DMS53 treated with DMSO at 0.1 percent for 48 hours (cell line): ENCODE results near the gene GLTPD2.

Source experiments
- DNase-seq: peaks from one replicate; lab custom pipeline; 2025; ENCODE audit not compliant: unreplicated experiment; lab: John Stamatoyannopoulos, UW

Gene GLTPD2

DNA sequence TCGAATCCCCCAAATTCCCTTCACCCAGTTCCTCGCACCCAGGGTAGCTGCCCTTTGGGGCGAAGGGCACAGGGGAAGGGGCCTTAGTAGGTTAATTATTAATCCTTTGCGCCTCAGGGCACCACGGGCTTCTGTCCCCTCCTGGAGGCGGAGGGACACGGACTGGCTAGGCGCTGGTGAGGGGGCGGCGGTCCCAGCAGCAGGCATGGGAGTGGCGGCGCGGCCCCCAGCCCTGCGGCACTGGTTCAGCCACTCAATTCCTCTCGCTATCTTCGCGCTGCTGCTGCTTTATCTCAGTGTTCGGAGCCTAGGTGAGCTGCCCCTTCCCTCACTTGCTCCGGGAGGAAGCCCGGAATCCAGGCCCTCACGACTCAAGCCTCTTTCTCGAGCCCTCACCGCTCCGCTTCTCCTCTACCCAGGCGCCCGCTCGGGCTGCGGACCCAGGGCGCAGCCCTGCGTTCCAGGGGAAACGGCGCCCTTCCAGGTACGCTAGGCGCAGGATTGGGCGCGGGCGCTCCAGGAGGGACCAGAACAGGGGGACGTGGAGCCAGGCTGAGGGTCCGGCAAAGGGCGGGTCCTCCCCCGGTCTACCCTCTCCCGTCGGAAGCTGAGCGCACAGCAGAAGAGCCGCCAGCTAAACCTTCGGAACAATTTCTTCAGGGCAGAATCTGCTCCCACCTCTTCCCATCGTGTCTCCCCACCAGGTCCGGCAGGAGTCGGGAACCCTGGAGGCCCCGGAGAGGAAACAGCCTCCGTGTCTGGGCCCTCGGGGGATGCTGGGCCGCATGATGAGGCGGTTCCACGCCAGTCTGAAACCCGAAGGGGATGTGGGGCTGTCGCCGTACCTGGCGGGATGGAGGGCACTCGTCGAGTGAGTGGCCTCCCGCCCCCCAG is at the start of gene GLTPD2:
Gene GLTPD2 (plus strand): TSS at position 158 of the 894 bp plus-strand sequence. CDS start 48 bp downstream, at position 206.
- no peak for DNase-seq

DNA sequence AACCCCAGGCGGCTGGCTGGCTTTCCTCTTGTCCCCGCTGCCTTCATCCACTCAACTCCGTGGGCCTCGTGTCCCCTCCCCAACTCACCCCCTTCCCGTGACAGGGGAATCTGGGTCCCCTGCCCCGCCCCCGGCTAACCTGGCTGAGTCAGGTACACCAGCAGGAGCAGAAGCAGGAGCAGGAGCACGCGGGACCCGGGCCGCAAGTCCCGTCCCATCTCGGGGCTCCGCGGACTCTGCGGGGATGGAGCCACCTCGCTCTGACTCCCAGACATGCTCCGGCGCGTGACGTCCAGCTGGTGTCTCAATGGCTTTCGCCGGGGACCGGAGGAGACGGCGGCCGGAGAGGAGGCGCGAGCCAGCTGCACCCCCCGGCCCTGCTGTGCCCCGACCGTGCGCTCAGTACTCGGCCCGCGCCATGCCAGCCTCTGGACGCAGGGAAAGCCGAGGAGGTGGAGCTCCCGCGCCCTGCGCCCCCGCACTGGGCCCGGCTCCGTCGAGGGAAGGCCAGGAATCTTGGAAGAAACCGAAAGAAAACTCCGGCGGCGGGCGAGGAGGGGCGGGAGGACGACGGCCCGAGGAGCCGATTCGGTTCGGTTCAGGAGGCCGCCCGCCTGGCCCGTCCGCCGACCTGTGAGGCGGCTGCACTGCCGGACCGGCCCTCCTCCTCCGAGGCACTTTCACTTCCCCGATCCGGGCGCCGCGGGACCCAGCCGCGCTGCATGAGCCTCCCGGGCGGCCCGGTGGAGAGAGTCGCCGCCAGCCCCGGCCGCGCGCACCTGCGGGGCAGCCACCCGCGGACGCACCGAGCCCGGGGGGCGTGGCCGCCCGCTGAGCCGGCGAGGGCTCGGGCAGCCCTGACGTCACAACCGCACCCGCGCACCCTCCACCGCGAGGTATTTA is 49.4 kb upstream of the GLTPD2 start, which contains the start of the genes CXCL16 and ZMYND15:
Gene CXCL16 (minus strand): TSS at position 807 of the 903 bp plus-strand sequence. CDS start 589 bp downstream, at position 218.
Gene ZMYND15 (plus strand): TSS at position 712 of the 903 bp plus-strand sequence. CDS start 716 bp downstream, outside the sequence.
- peak; percentile 9 for DNase-seq

DNA sequence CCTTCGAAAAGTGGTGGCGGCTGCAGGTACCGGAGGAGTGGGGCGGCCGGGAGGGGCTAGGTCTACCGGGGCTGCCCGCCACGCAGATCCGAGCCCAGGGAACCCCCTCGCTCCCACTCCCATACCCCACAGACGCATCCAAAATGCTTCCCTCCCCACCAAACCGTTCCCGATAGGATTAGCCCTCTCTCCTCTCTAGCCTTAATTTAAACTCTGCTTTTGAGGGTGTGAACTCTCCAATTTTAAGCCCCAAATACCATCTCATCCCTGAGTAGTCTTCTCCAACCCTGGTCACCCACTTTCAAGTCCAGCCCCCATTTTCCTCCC is 48.8 kb upstream of the GLTPD2 start:
- no peak for DNase-seq

DNA sequence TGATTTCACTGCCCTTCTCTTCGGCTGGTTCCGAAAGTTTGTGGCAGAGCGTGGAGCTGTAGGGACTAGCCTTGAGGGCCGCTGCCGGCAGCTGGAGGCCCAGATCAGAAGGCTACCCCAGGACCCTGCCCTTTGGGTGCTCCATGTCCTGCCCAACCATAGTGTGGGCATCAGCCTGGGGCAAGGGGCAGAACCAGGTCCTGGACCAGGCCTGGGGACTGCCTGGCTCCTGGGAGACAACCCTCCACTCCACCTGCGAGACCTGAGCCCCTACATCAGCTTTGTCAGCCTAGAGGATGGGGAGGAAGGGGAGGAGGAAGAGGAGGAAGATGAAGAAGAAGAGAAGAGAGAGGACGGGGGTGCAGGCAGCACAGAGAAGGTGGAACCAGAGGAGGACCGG is 48.2 kb upstream of the GLTPD2 start:
- no peak for DNase-seq

DNA sequence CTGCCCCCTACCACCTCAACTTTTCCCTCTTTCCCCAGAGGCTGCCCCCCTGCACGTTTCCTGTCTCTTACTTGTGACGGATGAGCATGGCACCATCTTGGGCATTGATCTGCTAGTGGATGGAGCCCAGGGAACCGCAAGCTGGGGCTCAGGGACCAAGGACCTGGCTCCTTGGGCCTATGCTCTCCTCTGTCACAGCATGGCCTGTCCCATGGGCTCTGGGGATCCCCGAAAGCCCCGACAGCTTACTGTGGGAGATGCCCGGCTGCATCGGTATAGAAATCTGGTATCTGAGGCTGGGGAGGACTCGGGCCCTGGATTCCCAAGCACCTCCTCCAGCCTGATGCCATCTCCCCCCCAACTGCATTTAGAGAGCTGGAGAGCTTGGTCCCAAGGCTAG is 47.2 kb upstream of the GLTPD2 start:
- no peak for DNase-seq

DNA sequence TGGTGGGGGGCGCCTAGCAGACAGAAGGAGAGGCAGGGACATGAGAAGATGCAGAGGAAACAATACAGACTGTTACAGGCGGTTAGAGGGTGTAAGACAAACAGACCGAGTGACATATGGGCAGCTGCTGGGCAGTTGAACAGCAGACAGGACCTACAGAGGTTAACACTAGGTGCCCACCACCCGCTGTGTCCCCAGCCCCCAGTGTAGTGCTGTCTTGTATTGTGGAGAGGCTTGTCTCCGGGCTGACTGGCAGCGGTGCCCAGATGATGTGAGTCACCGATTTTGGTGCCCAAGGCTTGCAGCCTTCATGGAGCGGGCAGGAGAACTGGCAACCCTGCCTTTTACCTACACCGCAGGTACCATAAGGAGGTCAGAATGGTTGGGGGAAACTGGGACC is 46.6 kb upstream of the GLTPD2 start:
- no peak for DNase-seq

DNA sequence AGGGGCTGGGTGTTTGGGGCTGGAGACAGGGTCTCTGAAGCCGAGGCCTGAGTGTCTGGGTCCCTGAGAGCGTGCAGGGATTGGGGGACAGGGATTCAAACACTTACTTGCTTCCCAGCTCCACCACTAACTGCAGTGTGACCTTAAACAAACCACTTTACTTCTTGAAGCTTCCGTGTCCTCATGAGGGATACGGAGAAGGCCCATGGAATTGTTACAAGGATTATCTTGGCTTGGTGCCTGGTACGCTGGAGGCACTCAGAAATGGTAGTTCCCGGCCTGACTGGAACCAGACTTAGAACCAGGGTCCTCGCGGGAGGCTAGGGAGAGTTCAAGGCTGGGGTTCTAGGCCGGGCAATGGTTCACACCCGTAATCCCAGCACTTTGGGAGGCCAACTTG is 46.1 kb upstream of the GLTPD2 start:
- no peak for DNase-seq

DNA sequence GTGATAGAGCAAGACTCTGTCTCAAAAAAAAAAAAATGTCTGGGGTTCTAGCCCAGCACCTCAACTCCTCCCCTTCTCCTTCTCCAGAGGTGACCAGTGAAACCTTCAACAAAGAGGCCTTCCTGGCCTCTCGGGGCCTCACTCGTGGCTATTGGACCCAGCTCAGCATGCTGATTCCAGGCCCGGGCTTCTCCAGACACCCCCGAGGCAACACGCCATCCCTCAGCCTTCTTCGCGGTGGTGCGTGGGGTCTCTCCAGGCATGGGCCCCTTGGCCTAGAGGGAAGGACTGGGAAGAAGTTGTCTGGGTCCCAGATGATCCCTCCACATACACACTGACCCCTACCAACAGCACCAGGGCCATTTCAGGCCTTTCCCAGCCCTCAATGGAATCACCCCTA is 45.5 kb upstream of the GLTPD2 start:
- DNase-seq: no peak

DNA sequence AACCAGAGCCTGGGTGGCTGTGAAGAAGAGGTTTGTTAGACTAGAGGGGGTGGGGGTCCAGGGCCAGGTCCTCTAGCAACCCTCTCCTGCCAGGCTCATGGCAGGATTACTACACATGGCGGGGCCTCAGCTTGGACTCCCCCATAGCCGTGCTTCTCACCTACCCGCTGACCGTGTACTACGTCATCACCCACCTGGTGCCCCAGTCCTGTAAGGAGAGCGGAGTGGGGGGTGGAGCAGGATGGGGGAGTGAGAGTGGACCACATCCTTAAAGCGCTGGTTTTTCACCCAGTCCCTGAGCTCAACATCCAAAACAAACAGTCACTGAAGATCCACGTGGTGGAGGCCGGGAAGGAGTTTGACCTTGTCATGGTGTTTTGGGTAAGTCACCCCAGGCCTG is 44.9 kb upstream of the GLTPD2 start:
- DNase-seq: no peak

DNA sequence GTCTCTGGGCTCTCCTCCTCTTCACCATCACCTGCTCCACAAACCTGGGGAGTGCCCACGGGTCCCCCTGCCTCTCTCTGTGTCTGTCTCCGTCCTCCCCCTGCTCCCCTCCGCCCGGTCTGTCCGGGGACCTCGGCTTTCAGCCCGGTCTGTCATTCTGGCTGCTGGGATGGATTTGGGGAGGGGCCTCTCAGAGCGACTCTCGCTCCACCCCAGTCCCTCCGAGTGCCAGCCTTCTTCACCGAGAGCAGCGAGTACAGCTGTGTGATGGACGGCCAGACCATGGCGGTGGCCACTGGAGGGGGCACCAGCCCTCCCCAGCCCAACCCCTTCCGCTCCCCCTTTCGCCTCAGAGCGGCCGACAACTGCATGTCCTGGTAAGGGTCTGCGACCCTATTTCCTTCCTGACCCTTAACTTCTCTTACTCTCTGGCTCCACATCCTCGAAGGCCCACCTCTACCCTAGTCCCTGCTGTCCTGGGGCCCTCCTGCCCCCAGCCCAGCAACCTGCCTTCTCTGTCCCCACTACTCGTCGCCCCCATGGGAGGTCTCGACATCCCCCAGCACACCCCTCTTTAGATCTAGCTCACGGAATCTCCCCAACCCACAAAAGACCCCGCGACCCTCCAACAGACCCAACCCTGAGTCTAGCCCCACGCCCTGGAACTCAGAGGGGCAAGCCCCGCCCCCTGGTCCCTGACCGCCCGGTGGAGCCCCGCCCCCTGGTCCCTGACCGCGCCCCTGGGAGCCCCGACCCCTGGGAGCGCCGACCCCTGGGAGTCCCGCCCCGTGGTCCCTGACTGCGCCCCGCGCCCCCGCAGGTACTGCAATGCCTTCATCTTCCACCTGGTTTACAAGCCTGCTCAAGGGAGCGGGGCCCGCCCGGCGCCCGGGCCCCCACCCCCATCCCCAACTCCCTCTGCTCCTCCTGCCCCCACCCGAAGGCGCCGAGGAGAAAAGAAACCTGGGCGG is 43.5 kb upstream of the GLTPD2 start:
- no peak for DNase-seq

DNA sequence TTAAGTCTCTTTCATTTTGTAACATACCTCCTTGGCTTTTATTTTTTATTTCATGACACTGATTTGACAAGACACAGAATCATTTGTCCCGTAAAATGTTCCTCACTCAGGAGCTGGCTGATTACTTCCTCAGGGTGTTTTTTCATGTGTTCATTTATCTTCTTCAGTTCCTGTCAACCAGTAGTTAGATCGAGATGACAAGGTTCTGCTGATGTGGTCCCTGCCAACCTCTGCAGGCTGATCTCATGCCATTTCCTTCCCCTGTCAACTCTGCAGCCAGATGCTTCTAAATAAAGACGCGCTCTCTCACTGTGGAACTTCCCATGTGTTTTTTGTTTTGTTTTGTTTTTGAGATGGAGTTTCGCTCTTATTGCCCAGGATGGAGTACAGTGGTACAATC is 40.9 kb upstream of the GLTPD2 start:
- DNase-seq: no peak

DNA sequence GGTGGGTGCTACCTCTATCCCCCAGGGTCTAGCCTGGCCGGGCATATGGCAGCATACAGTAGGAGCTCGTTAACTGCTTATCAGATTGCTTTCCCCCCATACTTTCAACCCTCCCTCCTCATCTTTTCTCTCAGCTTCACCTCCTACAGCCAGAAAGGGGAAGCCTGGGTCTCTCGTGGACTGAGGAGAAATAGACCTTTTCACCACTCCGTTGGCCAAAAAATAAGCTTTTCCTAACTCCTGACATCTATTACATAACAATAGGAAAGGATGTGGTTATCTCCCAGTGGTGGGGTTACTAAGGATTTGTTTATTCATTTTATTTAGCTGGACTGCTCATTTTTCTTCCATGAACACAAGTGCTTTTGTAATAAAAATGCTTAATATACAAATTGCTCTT is 40.1 kb upstream of the GLTPD2 start:
- no peak for DNase-seq

DNA sequence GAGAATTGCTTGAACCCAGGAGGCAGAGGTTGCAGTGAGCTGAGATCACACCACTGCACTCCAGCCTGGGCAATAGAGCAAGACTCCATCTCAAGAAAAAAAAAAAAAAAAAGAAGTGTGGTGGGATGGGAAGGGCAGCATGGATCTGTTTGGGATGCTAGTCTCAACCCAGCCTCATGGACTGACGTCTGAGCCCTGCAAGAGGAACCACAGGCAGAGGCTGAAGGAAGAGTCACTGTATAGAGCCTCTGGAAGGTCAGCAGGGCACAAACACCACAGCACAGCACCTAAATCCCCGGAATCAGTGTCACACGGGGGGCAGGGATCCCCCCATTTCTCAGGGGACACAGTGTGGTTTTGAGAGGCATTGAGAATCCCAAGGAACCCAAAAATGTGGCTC is 38.2 kb upstream of the GLTPD2 start:
- DNase-seq: no peak

DNA sequence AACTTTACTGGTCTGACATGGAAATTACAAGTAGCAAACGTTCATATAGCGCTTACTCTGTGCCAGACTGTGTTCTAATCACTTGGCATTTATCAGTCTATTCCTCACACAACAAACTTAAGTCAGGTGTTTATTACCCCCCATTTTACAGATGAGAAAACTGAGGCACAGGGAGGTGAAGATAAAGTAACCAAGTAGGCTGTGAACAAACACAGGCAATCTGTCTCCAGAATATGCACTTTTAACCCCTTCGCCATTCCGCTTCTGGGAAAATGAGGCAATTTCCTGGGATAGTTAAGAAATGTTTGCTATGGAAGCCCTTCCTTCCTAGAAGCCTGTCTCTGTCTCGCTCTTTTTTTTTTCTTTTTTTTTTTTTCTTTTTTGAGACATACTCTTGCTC is 36.8 kb upstream of the GLTPD2 start:
- DNase-seq: no peak

DNA sequence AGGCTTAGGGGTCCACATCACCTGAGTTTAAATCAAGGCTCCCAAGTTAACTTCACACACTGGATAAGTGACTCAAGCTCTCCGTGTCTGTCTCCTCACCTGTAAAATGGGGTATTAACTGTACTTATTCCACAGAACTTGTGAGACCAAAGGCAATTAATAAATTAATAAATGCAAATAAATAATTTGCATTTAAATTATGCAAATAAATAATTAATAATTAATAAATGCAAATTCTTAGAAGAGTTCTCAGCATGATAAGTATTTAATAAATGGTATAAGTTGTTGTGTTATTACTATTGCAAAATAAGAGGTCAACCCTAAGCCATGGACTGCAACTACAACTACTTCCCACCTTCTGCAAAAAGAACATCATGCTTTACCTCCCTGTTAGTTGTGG is 35.4 kb upstream of the GLTPD2 start:
- no peak for DNase-seq

DNA sequence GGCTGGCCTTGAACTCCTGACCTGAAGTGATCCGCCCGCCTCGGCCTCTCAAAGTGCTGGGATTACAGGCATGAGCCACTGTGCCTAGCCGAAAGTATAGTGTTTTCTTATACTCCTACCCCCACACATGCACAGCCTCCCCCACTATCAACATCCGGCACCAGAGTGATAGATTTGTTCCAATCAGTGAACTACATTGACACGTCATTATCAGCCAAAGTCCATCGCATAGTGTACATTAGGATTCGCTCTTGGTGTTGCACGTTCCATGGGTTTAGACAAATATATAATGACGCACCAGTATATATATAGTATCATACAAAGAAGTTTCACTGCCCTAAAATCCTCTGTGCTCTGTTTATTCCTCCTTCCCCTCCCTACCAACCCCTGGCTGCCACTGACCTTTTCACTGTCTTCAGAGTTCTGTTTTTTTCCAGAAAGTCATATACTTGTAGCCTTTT is 29.0 kb upstream of the GLTPD2 start:
- DNase-seq: no peak

DNA sequence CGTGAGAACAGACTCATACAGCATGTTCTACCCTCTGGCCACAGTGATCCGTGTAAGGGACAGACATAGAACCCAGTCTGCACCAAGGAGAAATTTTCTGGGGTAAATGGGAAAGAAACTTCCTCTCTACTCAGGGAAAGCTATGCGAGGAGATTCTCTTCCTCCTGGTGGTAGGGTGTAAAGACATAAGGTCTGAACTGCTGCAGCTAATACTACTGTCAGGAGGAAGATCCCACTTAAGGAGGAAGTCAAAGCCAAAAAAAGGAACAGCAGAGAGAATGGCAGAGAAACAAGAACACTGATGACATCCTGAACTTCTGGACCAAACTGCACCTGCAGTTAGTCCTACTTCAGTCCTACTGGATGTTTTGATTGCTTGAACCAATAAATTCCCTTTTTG is 24.2 kb upstream of the GLTPD2 start:
- no peak for DNase-seq

DNA sequence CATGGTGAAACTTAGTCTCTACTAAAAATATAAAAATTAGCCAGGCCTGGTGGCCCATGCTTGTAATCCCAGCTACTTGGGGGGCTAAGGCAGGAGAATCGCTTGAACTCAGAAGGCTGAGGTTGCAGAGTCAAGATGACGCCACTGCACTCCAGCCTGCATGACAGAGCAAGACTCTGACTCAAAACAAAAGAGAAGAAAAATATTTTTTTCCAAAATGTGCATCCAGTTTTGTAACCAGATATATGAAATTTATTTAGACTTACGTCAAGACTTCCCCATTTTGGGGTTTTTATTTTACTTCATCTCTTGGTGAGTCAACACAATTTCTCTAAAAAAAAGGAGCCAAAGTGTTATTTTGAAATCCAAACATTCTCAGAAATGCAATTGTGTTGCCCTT is 22.6 kb upstream of the GLTPD2 start:
- no peak for DNase-seq

DNA sequence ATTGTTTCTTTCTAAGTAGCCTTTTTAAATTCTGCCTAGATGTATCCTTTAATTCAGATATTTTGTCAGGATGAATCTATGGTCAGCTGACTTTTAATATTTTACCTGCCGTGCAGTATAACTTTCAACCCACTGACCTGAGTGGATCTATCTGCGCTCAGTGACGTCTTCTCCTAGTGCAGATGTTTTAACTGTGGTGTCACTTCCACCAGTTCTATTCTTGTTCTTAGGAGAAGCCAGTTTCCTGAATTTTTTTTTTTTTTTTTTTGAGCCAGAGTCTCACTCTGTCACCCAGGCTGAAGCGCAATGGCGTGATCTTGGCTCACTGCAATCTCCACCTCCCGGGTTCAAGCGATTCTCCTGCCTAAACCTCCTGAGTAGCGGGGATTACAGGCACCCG is 22.0 kb upstream of the GLTPD2 start:
- no peak for DNase-seq

DNA sequence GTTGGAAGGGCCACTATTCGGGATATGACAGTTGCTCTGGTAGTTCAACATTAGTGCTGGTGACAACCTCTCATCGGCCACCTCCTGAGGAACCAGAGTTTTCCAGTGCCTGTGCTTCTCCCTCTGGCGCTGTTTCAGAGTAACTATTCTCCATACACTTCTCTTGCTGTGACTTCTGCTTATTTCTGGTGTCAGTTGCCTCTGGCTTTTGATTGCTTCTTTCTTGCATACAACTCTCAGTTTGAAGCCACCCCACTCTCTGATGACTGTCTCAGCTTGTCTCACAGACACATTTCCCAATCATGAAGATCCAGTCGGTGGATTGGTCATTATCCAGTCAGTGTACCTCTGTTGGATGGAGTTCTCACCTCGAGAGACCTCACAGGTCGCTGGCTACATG is 20.5 kb upstream of the GLTPD2 start:
- no peak for DNase-seq

DNA sequence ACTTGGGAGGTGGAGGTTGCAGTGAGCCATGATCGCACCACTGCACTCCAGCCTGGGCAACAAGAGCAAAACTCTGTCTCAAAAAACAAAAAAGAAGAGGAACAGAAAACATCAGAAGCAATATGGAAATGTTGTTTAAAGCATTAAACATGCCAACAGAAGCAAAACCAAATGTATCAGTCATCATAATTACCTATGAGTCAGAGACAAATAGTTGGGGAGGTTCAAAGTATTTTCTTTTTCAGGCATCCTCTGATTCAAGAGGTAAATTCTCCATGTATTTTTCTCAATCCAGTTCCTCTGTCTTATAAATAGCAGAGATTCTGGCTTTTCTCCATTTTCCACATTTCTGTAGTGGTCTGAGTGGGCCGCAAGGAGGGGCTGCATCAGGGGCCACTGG is 19.1 kb upstream of the GLTPD2 start:
- no peak for DNase-seq
